K562 (cell line): ENCODE data around the gene GNAQ.

Source experiments
- ATF6 ChIP-seq: sonication (generic); formaldehyde crosslinking; IDR thresholded peaks from 2 replicates; pipeline ENCODE4 v1.4.0; 2020; ENCODE audit warnings: mild to moderate bottlenecking, missing genetic modification reagents
- CEBPB ChIP-seq: fragments of 450-650 bp; IDR thresholded peaks from 2 replicates; pipeline ENCODE4 v1.6.1; 2016; ENCODE audit warnings: missing genetic modification characterization, missing compliant biosample characterization
- ELF1 ChIP-seq: fragments of 200-800 bp; sonication (Bioruptor generic); IDR thresholded peaks from 2 replicates; pipeline ENCODE4 v1.6.1; 2016; ENCODE audit warnings: missing genetic modification characterization, missing compliant biosample characterization
- HDGF ChIP-seq: fragments of 450-650 bp; IDR thresholded peaks from 2 replicates; pipeline ENCODE4 v1.6.1; 2016
- POLR2A ChIP-seq: fragments of 450-650 bp; conservative IDR thresholded peaks from 2 replicates; pipeline ENCODE4 v1.6.1; 2016
- POLR2AphosphoS2 ChIP-seq: IDR thresholded peaks from 2 replicates; pipeline ENCODE4 v1.6.1; 2012; ENCODE audit warnings: low read length, improper control_type of control experiment
- POLR2AphosphoS5 ChIP-seq: IDR thresholded peaks from 2 replicates; pipeline ENCODE4 v1.6.1; 2011; ENCODE audit warnings: mild to moderate bottlenecking, low read depth, low read length, moderate library complexity; ENCODE audit not compliant: control insufficient read depth, insufficient read depth
- POLR2B ChIP-seq: fragments of 450-650 bp; IDR thresholded peaks from 2 replicates; pipeline ENCODE4 v1.6.1; 2018; ENCODE audit warnings: low read depth; ENCODE audit not compliant: partially characterized antibody
- RBBP5 ChIP-seq: fragments of 200-600 bp; sonication (generic); IDR thresholded peaks from 2 replicates; pipeline ENCODE4 v1.6.1; 2012; ENCODE audit warnings: borderline replicate concordance, mild to moderate bottlenecking, low read length, control low read depth, inconsistent platforms; ENCODE audit not compliant: insufficient read depth, poor library complexity, severe bottlenecking
- SAFB ChIP-seq: fragments of 200-400 bp; formaldehyde crosslinking; IDR thresholded peaks from 2 replicates; pipeline ENCODE4 v1.6.1; 2017; ENCODE audit warnings: low read depth, low read length, borderline replicate concordance
- SAFB2 ChIP-seq: fragments of 200-400 bp; formaldehyde crosslinking; IDR thresholded peaks from 2 replicates; pipeline ENCODE4 v1.6.1; 2018; ENCODE audit warnings: borderline replicate concordance, low read length, low read depth, moderate library complexity; ENCODE audit not compliant: severe bottlenecking
- ZNF212 ChIP-seq: fragments of 450-650 bp; formaldehyde crosslinking; IDR thresholded peaks from 2 replicates; pipeline ENCODE4 v1.4.0; 2020; ENCODE audit warnings: mild to moderate bottlenecking
- TF ChIP-seq, protein P1 (sequence below): fragments of 250-450 bp; sonication (Bioruptor Pico); IDR thresholded peaks from 2 replicates; pipeline ENCODE4 v1.4.0; 2020; ENCODE audit warnings: borderline replicate concordance

DNA sequence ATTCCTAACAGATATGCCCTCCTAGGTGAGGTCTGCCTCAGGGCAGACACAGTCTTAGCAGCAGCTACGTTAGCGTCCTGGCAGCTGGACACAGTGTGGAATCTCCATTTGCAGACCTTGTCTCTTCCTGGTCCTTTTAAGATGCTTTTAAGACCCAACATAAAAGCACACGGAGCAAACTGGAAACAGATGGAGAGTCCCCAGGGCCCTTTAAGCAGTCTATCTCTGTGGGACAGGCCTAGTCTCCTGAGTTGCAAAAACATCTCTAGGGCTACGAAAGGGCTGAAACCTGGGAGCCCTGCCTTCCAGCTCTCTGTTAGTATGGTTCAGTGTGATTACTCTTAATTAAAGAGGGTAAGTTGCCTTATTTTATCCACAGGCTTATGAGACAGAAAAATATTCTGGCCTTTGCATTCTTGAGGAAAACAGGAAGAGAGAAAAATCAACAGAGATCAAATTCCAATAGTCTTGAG, 317.5 kb downstream of the GNAQ start:
- no peak for TF ChIP-seq CEBPB (tag)
- no peak for TF ChIP-seq ZNF212 (CRISPR knock-in tag)
- no peak for TF ChIP-seq POLR2AphosphoS2
- TF ChIP-seq, protein P1, sequence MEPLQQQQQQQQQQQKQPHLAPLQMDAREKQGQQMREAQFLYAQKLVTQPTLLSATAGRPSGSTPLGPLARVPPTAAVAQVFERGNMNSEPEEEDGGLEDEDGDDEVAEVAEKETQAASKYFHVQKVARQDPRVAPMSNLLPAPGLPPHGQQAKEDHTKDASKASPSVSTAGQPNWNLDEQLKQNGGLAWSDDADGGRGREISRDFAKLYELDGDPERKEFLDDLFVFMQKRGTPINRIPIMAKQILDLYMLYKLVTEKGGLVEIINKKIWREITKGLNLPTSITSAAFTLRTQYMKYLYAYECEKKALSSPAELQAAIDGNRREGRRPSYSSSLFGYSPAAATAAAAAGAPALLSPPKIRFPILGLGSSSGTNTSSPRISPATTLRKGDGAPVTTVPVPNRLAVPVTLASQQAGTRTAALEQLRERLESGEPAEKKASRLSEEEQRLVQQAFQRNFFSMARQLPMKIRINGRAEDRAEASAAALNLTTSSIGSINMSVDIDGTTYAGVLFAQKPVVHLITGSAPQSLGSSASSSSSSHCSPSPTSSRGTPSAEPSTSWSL (CRISPR knock-in tag): no peak
- TF ChIP-seq POLR2A: no peak
- TF ChIP-seq POLR2B: no peak
- TF ChIP-seq HDGF: no peak
- TF ChIP-seq POLR2AphosphoS5: no peak
- no peak for TF ChIP-seq SAFB2
- no peak for TF ChIP-seq ELF1 (tag)
- TF ChIP-seq SAFB: no peak
- no peak for TF ChIP-seq RBBP5
- TF ChIP-seq ATF6 (CRISPR knock-in tag): no peak
